SH-SY5Y (cell line): ENCODE data around the gene PLB1.

Source experiments
- GATA2 ChIP-seq: IDR thresholded peaks from 2 replicates; pipeline ENCODE4 v1.6.1; 2011; ENCODE audit warnings: mild to moderate bottlenecking, low read depth, low read length
- GATA3 ChIP-seq: IDR thresholded peaks from 2 replicates; pipeline ENCODE4 v1.6.1; 2011; ENCODE audit warnings: low read depth, mild to moderate bottlenecking, low read length, moderate library complexity

- TF ChIP-seq GATA2 (no peak), GATA3 (no peak)
Observed at GRCh38 chr2:28449126-28449487, 46.8 kb upstream of the PLB1 start.
